H1 (cell line): ENCODE measurements around the gene SCMH1.

ENCODE experiments used
- ATF2 ChIP-seq: IDR thresholded peaks from 2 replicates; pipeline ENCODE4 v1.6.1; 2012; ENCODE audit warnings: low read length, inconsistent platforms
- ATF3 ChIP-seq: IDR thresholded peaks from 2 replicates; pipeline ENCODE4 v1.6.1; 2011; ENCODE audit warnings: low read depth, mild to moderate bottlenecking, low read length; ENCODE audit not compliant: insufficient read depth
- CTCF ChIP-seq, 3 experiments: IDR thresholded peaks; 1 replicate in 2 of 3; 2 replicates in 1 of 3; pipeline versions ENCODE4 v1.5.1 to v1.6.1; 2011; ENCODE audit warnings: low read length in 3 of 3, mild to moderate bottlenecking in 3 of 3, inconsistent platforms in 2 of 3, low read depth in 1 of 3, moderate library complexity in 1 of 3; ENCODE audit not compliant: insufficient read depth in 1 of 3; ENCODE audit errors: control extremely low read depth in 1 of 3
- JUN ChIP-seq: IDR thresholded peaks from 2 replicates; pipeline ENCODE4 v1.6.1; 2011; ENCODE audit warnings: low read depth, mild to moderate bottlenecking, improper control_type of control experiment, low read length
- MAX ChIP-seq: IDR thresholded peaks from 2 replicates; pipeline ENCODE4 v1.6.1; 2012; ENCODE audit warnings: inconsistent platforms
- POLR2A ChIP-seq, 2 experiments: IDR thresholded peaks; 1 replicate in 1 of 2; 2 replicates in 1 of 2; pipeline ENCODE4 v1.6.1; 2011; ENCODE audit warnings: low read depth in 2 of 2, low read length in 2 of 2, mild to moderate bottlenecking in 2 of 2; ENCODE audit errors: control extremely low read depth in 1 of 2
- POLR2AphosphoS5 ChIP-seq: IDR thresholded peaks from 2 replicates; pipeline ENCODE4 v1.6.1; 2011; ENCODE audit warnings: low read depth, low read length
- POU5F1 ChIP-seq: IDR thresholded peaks from 2 replicates; pipeline ENCODE4 v1.6.1; 2011; ENCODE audit warnings: low read depth, mild to moderate bottlenecking, low read length, moderate library complexity

- no peak for TF ChIP-seq POLR2A (IDR thresholded peaks at IDR 0.05; ENCODE audit: control extremely low read depth in 1 of 2, low read depth in 2 of 2, low read length in 2 of 2)
- TF ChIP-seq CTCF (IDR thresholded peaks at IDR 0.05; ENCODE audit: control extremely low read depth in 1 of 3, insufficient read depth in 1 of 3, low read depth in 1 of 3, low read length in 3 of 3): no peak
- TF ChIP-seq ATF2: no peak
- no peak for TF ChIP-seq MAX
- no peak for TF ChIP-seq JUN
- TF ChIP-seq POLR2AphosphoS5: no peak
- TF ChIP-seq ATF3: no peak
- no peak for TF ChIP-seq POU5F1
Measured at GRCh38 chr1:41102653-41103052, 139.5 kb downstream of the SCMH1 start.
